Effector CD8-positive, alpha-beta T cell (primary cell): ENCODE data around the gene ING4.

ENCODE experiments used
- DNase-seq: peaks from one replicate; lab custom pipeline; 2025; lab: John Stamatoyannopoulos, UW

ING4 gene

GRCh38 chr12:6607751-6608591 lies 54.9 kb downstream of the ING4 start:
- DNase-seq, result peak; percentile 39

- DNase-seq, result peak; percentile 51
Observed at GRCh38 chr12:6606331-6607131, 56.4 kb downstream of the ING4 start.

GRCh38 chr12:6605421-6606330 lies 57.2 kb downstream of the ING4 start:
- DNase-seq, result peak; percentile 51

- no peak for DNase-seq
Observed at GRCh38 chr12:6604259-6605029, 58.5 kb downstream of the ING4 start.

- DNase-seq, result peak; percentile 15
Observed at GRCh38 chr12:6603095-6603567, 59.8 kb downstream of the ING4 start.

GRCh38 chr12:6602526-6602925 lies 60.4 kb downstream of the ING4 start:
- DNase-seq, result no peak
